HG03108 (cell line): ENCODE measurements around the gene POU2AF2.

Experiments
- ATAC-seq: cut with Tn5 transposase; IDR thresholded peaks from one replicate; pipeline ENCODE4 v1.9.1; 2021; ENCODE audit warnings: moderate library complexity; ENCODE audit not compliant: unreplicated experiment

POU2AF2 gene

GRCh38 chr11:111327908-111328624 is 82.5 kb downstream of the POU2AF2 start:
- no peak for ATAC-seq

- ATAC-seq, result no peak
These were observed 84.0 kb downstream of the POU2AF2 start for GRCh38 chr11:111329306-111330204.

- ATAC-seq, result no peak
These were observed 84.8 kb downstream of the POU2AF2 start for GRCh38 chr11:111330234-111330893.

- no peak for ATAC-seq
These were observed 86.4 kb downstream of the POU2AF2 start for GRCh38 chr11:111331711-111332479.

DNA sequence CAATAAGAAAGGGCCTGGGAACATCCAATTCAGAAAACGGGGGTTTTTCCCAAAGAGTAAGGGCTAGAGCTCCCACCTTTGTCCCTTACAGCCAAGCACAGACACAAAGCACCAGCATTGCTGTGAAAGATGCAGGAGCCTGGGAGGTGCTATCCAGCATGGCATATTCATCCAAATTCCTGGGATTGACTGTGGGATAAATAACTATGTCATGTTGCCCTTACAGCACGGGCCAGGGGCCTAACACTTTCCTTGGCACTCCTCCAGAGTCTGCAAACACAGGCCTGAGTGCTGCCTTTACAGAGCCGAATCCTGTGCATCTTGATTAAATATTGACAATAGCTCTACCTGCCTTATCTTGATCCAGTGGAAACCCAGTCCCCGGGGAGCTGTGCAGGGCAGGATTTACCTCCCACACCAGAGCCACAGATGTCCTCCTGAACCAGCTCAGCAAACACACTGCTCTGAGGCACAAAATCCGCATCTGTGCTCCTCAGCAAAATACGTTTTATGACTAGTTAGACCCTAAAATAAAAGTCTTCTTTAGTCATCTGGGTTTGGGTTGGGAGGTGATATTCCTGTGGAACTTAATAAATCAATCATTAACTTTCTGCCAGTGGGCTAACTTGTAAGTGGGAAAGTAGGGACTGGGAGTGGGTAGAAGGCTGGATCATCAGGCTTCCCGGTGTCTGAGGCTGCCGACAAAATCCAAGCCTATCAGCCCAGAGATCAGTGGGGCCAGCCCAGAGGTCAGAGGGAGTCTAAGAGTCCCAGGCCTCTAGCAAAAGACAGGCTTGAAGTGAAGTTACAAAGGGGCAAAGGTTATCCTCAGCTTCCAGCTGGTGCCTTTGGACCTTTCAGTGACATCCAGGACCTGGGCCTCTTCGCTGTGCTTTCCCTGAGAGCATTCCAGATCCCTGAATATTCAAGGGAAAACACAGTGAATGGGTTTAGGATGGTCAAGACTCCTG is 89.3 kb downstream of the POU2AF2 start:
- no peak for ATAC-seq

GRCh38 chr11:111335549-111335948 is 90.0 kb downstream of the POU2AF2 start:
- no peak for ATAC-seq
